Tibial artery (tissue), 4 donors: ENCODE measurements around the gene HELZ2.

ENCODE experiments used
- DNase-seq, 2 donors: peaks; one replicate each; pipeline ENCODE4 v3.0.0-alpha.2; 2019
- H3K27ac ChIP-seq, 2 donors: fragments of 200-600 bp; sonication (generic) in 1 of 2; 1 replicate in 1 of 2; 2 replicates in 1 of 2; pipeline ENCODE4 v1.5.1; 2018 to 2019; ENCODE audit warnings: mild to moderate bottlenecking in 1 of 2
- H3K27me3 ChIP-seq, 2 donors: fragments of 200-600 bp; sonication (generic) in 1 of 2; one replicate each; pipeline versions ENCODE4 v1.5.1 to v1.6.0; 2016 to 2019
- H3K36me3 ChIP-seq, 3 donors: fragments of 200-600 bp; sonication (generic) in 2 of 3; one replicate each; pipeline ENCODE4 v1.5.1; 2016 to 2019; ENCODE audit warnings: mild to moderate bottlenecking in 2 of 3
- H3K4me1 ChIP-seq, 4 donors: fragments of 200-600 bp; sonication (generic) in 2 of 4; 1 replicate in 3 of 4; 2 replicates in 1 of 4; pipeline ENCODE4 v1.5.1; 2016 to 2019
- H3K4me3 ChIP-seq, 2 donors: fragments of 200-600 bp; sonication (generic) in 1 of 2; 1 replicate in 1 of 2; 2 replicates in 1 of 2; pipeline ENCODE4 v1.5.1; 2018 to 2019; ENCODE audit warnings: mild to moderate bottlenecking in 2 of 2
- H3K9me3 ChIP-seq, 3 donors: fragments of 200-600 bp; sonication (generic) in 1 of 3; one replicate each; pipeline ENCODE4 v1.5.1; 2016 to 2019
- intact Hi-C: fragments of 100-400 bp; cut with DNase I; formaldehyde crosslinking; loops from one replicate; pipeline ENCODE4 v1.15.0; 2023; ENCODE audit warnings: low total_unique reads
- TF ChIP-seq, protein P1 (sequence below), 2 experiments: fragments of 200-600 bp in 1 of 2; fragments of 450-650 bp in 1 of 2; IDR thresholded peaks; one replicate each; pipeline ENCODE4 v1.5.1; 2017 to 2019; ENCODE audit warnings: antibody characterized with exemption in 2 of 2, mild to moderate bottlenecking in 1 of 2, moderate library complexity in 1 of 2

HELZ2 gene

DNA sequence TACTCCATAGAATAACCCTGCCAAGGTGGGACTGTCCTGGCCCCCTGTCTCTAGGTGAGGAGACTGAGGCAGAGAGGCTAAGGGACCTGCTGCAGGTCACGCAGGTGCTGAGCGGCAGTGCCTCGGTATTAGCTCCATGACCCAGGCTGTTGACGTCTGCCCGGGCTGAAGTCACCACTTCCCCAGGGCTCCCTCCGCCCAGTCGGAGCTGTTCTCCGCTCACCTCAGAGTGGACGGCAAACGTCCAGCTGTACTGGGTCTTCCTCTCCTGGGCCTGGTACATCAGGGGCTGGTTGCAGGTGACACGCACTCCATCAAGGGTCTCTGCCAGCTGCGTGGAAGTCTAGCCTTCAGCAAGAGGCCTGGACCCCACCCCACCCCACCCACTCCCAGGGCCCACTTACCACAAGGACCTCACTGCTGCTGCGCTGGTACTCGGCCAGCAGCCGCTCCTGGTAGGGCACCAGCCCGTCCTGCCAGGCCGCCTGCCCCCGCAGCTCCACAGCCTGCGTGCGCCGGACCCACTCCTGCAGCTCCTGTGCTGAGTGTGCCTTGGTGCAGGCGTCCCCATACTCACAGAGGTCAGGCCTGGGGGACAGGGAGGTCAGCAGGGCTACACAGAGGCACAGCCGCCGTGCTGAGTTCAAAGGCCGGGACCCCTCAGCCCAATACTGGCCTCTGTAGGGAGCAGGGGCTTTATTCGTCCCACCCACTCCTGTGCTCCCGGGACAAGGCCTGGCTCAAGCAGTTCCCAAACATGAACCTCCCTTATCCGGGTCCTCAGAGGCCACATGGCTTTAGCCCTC, 3.6 kb downstream of the HELZ2 start:
- Histone ChIP-seq H3K36me3 (peaks cover 0 to 23% (median 5%) of the 10 kb centered on the region in 3 donors), H3K9me3 (no peaks in the 10 kb centered on the region), H3K4me1 (peaks cover 0 to 18% (median 15%) of the 10 kb centered on the region in 4 donors), H3K27me3 (no peaks in the 10 kb centered on the region), H3K27ac (no peak overlapping the region), H3K4me3 (no peak overlapping the region)
- intact Hi-C loops: no loop called here
- TF ChIP-seq, protein P1, sequence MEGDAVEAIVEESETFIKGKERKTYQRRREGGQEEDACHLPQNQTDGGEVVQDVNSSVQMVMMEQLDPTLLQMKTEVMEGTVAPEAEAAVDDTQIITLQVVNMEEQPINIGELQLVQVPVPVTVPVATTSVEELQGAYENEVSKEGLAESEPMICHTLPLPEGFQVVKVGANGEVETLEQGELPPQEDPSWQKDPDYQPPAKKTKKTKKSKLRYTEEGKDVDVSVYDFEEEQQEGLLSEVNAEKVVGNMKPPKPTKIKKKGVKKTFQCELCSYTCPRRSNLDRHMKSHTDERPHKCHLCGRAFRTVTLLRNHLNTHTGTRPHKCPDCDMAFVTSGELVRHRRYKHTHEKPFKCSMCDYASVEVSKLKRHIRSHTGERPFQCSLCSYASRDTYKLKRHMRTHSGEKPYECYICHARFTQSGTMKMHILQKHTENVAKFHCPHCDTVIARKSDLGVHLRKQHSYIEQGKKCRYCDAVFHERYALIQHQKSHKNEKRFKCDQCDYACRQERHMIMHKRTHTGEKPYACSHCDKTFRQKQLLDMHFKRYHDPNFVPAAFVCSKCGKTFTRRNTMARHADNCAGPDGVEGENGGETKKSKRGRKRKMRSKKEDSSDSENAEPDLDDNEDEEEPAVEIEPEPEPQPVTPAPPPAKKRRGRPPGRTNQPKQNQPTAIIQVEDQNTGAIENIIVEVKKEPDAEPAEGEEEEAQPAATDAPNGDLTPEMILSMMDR (IDR thresholded peaks at IDR 0.05): no peak
- no peak for DNase-seq

DNA sequence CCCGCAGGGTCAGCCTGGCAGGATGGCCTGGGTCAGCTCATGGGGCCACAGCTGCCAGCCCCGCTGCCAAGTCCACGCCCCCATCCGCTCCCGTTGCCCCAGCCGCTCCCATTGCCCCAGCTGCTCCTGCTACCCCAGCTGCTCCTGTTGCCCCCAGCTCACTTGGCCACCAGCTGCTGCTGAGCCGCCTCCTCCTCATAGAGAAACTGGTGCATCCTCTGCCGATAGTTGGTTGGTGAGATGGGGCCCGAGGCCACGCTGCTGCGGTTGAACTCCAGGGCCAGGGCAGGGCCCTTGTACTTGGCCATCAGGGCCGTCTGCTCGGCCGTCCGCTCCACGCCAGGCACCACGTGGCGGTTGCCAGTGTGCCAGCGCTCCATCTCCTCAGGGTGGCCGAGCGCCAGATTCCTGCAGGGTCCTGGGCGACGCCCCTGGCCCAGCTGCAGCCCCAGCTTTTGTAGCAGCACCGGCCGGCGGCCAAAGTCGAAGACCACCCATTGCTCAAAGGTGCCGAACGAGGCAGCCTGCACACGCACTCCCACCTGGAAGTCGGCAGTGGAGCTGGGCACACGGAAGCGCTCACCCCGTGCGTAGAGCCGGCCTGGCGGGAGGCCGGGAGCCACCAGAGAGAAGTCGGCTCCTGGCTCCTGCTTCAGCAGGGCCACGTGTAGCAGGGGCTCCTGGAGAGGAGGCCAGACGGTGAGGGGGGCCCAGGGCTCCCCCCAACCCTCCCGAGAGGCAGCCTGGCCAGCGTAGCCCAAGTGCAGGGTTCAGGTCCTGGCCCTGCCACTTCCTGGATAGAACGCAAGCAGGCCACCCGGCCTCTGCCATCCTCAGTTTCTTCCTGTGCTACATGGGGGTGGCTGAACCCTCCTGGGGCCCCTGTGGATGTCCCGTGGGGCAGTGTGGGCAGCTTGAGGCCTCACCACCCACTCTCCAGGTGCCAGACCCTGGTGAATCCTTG, 4.8 kb downstream of the HELZ2 start:
- intact Hi-C loops: loop anchor here (5.0 kb wide), 1 partner anchor 48 kb away; no protein-coding TSS in a partner anchor
- TF ChIP-seq, protein P1 (IDR thresholded peaks at IDR 0.05): no peak
- no peak for DNase-seq
- Histone ChIP-seq H3K4me3 (no peak overlapping the region), H3K27me3 (no peaks in the 10 kb centered on the region), H3K36me3 (peaks cover 0 to 35% (median 17%) of the 10 kb centered on the region in 3 donors), H3K27ac (no peak overlapping the region), H3K4me1 (peaks cover 0 to 13% (median 10%) of the 10 kb centered on the region in 4 donors), H3K9me3 (no peaks in the 10 kb centered on the region)

- peaks cover 0 to 44% (median 26%) of the 10 kb centered on the region in 3 donors for H3K36me3 ChIP-seq
- H3K27ac ChIP-seq: no peak overlapping the region
- peaks cover 0 to 9% (median 5%) of the 10 kb centered on the region in 4 donors for H3K4me1 ChIP-seq
- TF ChIP-seq, protein P1 (IDR thresholded peaks at IDR 0.05): no peak
- no peak overlapping the region for H3K4me3 ChIP-seq
- no peaks in the 10 kb centered on the region for H3K9me3 ChIP-seq
- no peak for DNase-seq
- H3K27me3 ChIP-seq: no peaks in the 10 kb centered on the region
- intact Hi-C loops: loop anchor here (5.0 kb wide), 1 partner anchor 49 kb away; no protein-coding TSS in a partner anchor
Observed at GRCh38 chr20:63568170-63568981, 5.7 kb downstream of the HELZ2 start.

DNA sequence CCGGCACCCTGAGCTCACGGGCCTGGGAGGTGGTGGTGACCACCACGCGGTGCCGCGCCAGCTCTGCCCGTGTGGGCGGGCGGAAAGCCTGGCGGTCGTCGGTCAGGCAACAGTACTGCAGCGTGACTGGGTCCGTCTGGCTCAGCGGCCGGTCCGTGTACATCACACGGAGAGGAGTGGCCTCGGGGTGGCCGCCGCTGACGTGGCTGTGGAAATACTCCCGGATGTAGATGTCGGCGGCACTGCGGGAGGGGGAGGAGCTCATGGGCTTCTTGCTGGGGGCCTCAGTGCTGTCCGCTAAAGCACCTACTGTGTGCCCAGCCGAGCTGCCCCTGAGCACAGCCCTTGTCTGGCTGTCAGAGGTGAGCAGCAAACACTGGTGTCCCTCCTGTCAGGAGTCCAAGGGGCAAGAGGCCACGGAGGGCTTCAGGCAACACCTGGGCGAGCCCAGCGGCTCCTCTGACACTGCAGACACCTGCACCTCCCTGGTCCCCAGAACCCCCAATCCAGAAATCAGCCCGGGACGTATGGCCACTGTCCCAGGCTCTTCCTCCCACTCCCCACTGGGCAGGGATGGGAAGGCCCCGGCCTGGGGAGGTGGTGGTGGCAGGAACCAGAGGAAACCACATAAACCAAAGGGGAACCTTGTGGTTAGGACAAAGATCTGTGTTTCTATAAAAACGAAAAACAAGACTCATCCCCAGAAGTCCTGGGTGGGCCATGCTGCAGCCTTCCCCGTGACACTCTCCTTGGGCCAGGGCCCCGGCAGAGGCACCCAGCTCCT, 6.5 kb downstream of the HELZ2 start:
- peaks cover 0 to 1% (median 0%) of the 10 kb centered on the region in 4 donors for H3K4me1 ChIP-seq
- no peak for DNase-seq
- TF ChIP-seq, protein P1 (IDR thresholded peaks at IDR 0.05): no peak
- peaks cover 8 to 52% (median 34%) of the 10 kb centered on the region in 3 donors for H3K36me3 ChIP-seq
- H3K4me3 ChIP-seq: no peak overlapping the region
- no peaks in the 10 kb centered on the region for H3K9me3 ChIP-seq
- H3K27me3 ChIP-seq: no peaks in the 10 kb centered on the region
- intact Hi-C loops: loop anchor here (5.0 kb wide), 1 partner anchor 50 kb away; no protein-coding TSS in a partner anchor
- H3K27ac ChIP-seq: no peak overlapping the region
